BJ (cell line): ENCODE results near the gene SETDB2. TPM values are rescaled to one million over a fixed set of nuclear protein-coding genes. Genes with fewer than 3 reads are reported as not detected.

Experiments
- CTCF ChIA-PET: fragments of 350-600 bp; formaldehyde crosslinking; extraction: SDS; loops from one replicate; lab custom pipeline; 2021; ENCODE audit warnings: antibody characterized with exemption, inconsistent platforms; lab: Yijun Ruan, JAX
- POLR2A ChIA-PET: fragments of 300-600 bp; sonication (Branson Sonifier 250); formaldehyde crosslinking; extraction: SDS; loops from one replicate; lab custom pipeline; 2021; ENCODE audit warnings: antibody characterized with exemption; lab: Charles Lee
- DNase-seq: peaks from one replicate; pipeline ENCODE4 v3.0.0-alpha.2; 2011; ENCODE audit warnings: low read depth
- H3K27me3 ChIP-seq: 2 replicates; pipeline ENCODE4 v1.6.0; 2011; ENCODE audit warnings: low read length; ENCODE audit not compliant: control insufficient read depth, insufficient read depth
- H3K36me3 ChIP-seq: 2 replicates; pipeline ENCODE4 v1.5.1; 2011; ENCODE audit warnings: low read length; ENCODE audit not compliant: control insufficient read depth, insufficient read depth
- H3K4me3 ChIP-seq: 2 replicates; pipeline ENCODE4 v1.5.1; 2011; ENCODE audit warnings: low read depth, mild to moderate bottlenecking, control low read depth, low read length
- polyA plus RNA-seq: library from polyadenylated mRNA; depleted of rRNA; stranded (reverse); fragments of >200 nt; gene quantifications from 2 replicates; pipeline ENCODE4 v1.2.3, GENCODE V29; 2011
- TF ChIP-seq, protein P1 (sequence below): IDR thresholded peaks from 2 replicates; pipeline ENCODE4 v1.5.1; 2011; ENCODE audit warnings: low read depth, mild to moderate bottlenecking, control low read depth, inconsistent platforms, low read length, moderate library complexity; ENCODE audit not compliant: insufficient read depth

Gene SETDB2
- polyA plus RNA-seq, 1 experiment = 2.3 TPM

DNA sequence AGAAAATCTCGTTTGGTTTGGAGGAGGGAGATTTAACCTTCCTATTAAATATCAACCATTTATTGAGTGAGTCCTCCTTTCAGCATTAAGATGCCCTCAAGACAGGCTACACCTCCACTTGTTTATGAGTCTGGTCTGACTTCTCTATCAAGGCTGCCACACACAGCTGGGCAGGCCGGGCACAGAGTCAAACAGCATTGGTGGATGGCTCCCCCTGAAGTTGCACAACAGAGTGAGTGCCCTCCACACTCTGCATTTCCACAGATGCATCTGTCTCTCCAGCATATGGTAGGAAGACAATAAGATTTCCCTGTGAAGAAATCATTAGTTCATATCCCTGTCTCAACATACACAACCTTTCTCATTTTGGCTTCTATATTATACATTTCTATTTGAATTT, 83.0 kb downstream of the SETDB2 start:
- ChIA-PET POLR2A (no interaction called here), CTCF (no interaction called here)
- no peak for DNase-seq
- TF ChIP-seq, protein P1, sequence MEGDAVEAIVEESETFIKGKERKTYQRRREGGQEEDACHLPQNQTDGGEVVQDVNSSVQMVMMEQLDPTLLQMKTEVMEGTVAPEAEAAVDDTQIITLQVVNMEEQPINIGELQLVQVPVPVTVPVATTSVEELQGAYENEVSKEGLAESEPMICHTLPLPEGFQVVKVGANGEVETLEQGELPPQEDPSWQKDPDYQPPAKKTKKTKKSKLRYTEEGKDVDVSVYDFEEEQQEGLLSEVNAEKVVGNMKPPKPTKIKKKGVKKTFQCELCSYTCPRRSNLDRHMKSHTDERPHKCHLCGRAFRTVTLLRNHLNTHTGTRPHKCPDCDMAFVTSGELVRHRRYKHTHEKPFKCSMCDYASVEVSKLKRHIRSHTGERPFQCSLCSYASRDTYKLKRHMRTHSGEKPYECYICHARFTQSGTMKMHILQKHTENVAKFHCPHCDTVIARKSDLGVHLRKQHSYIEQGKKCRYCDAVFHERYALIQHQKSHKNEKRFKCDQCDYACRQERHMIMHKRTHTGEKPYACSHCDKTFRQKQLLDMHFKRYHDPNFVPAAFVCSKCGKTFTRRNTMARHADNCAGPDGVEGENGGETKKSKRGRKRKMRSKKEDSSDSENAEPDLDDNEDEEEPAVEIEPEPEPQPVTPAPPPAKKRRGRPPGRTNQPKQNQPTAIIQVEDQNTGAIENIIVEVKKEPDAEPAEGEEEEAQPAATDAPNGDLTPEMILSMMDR = no peak
- no peaks in the 10 kb centered on the region for H3K27me3 ChIP-seq
- no peak overlapping the region for H3K4me3 ChIP-seq
- H3K36me3 ChIP-seq = peaks cover 2% of the 10 kb centered on the region; the same call in 1 of the 2 replicates

DNA sequence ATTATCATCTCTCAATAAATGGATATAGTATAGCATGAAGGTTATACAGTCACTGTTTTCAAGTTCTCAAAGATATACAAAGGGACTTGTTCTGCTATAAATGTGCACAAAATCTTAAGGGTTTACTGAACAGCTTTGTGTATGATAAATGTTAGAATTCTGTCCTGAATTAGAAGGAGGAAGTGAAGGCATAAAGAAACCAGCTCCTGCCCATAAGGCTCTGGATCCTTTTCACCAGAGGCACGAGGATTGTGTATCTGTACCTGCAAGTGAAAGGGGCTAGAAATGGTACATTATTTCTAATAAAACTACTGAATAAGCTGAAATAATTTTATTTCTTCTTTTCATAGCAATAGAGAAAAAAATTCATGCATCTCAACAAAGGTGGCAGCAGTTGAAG, 84.1 kb downstream of the SETDB2 start:
- POLR2A ChIA-PET = no interaction called here
- CTCF ChIA-PET = interaction anchor here (1.4 kb wide), 1 partner anchor 9 kb away, joined by 4 read pairs; no protein-coding TSS in a partner anchor
- H3K27me3 ChIP-seq = no peaks in the 10 kb centered on the region
- TF ChIP-seq, protein P1 = no peak
- DNase-seq = no peak
- H3K4me3 ChIP-seq = no peak overlapping the region
- peaks cover 2% of the 10 kb centered on the region; the same call in 1 of the 2 replicates for H3K36me3 ChIP-seq

DNA sequence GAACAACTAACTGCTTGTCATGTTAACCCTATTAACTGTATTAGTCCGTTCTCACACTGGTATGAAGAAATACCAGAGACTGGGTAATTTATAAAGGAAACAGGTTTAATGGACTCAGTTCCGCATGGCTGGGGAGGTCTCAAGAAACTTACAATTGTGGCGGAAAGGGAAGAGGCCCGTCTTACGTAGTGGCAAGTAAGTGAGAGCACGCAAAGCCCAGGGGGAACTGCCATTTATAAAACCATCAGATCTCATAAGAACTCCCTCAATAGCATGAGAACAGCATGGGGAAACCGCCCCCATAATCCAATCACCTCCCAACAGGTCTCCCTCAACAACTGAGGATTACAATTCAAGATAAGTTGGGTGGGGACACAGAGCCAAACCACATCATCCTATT, 86.4 kb downstream of the SETDB2 start:
- Histone ChIP-seq H3K27me3 (no peaks in the 10 kb centered on the region), H3K36me3 (peaks cover 2% of the 10 kb centered on the region), H3K4me3 (no peak overlapping the region)
- ChIA-PET CTCF (no interaction called here), POLR2A (no interaction called here)
- DNase-seq = no peak
- TF ChIP-seq, protein P1 = no peak

DNA sequence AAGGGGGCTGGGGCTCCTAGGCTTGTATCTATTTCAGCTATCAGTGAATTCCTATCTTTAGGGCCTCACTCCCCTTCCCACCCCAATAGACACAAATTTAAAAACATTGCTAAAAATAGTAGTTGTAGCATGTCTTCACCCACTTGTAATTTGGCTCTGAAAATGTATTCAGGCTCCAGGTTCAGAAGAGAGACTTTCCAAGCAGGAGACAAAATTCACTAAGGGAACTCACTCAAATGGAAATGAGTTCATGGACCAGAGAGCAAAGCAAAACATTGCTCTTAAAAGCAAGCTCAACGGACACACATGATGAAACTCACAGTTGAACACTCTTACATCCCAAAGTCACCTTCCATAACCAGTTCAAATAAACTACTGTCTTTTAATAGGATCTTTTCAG, 88.5 kb downstream of the SETDB2 start:
- ChIA-PET POLR2A (no interaction called here), CTCF (no interaction called here)
- DNase-seq = no peak
- Histone ChIP-seq H3K36me3 (no peaks in the 10 kb centered on the region; the same call in 1 of the 2 replicates), H3K27me3 (no peaks in the 10 kb centered on the region), H3K4me3 (no peak overlapping the region)
- TF ChIP-seq, protein P1 = no peak

DNA sequence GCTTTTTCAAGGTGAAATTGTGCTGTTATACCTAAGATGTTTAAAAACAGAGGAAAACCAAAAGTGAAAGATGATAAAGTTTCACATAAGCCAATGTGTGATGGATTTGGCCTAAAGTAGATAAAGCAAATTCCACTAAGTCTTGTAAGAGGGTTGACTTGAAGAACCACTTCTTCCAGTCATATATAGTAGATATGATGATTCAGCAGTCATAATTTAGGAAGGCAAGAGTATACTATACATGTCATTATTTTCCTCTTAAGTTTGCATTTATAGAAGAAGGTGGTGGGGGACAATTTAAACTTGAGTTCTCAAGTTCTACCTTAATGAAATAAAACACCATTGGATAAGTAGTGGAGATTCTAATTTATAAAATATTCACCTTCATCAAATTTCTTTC, 88.9 kb downstream of the SETDB2 start:
- ChIA-PET POLR2A (no interaction called here), CTCF (no interaction called here)
- H3K4me3 ChIP-seq = no peak overlapping the region
- no peaks in the 10 kb centered on the region for H3K27me3 ChIP-seq
- no peaks in the 10 kb centered on the region; the same call in 1 of the 2 replicates for H3K36me3 ChIP-seq
- DNase-seq = no peak
- TF ChIP-seq, protein P1 = no peak
